Caco-2 (cell line): ENCODE results near the gene NTNG2. TPM values are rescaled to one million over a fixed set of nuclear protein-coding genes. Genes with fewer than 3 reads are reported as not detected.
A peak's percentile ranks its signal among the peaks of the same experiment; 100 is the strongest.

Experiments used
- BruUV-seq: library from RNA; stranded (reverse); fragments of 400-500 nt; replicated peaks from 2 replicates; lab custom pipeline; 2021; lab: Mats Ljungman, UMichigan
- CTCF ChIA-PET: fragments of 300-600 bp; sonication (Branson Sonifier 250); formaldehyde crosslinking; loops from one replicate; lab custom pipeline; 2022; ENCODE audit warnings: antibody characterized with exemption; lab: Charles Lee
- POLR2A ChIA-PET: fragments of 300-600 bp; sonication (Branson Sonifier 250); formaldehyde crosslinking; loops from one replicate; lab custom pipeline; 2022; ENCODE audit warnings: antibody characterized with exemption; lab: Charles Lee
- DNase-seq, 2 experiments: peaks; one replicate each; pipeline versions ENCODE4 v3.0.0 to v3.0.0-alpha.2; 2020 to 2022
- H3K27me3 ChIP-seq: replicated peaks from 2 replicates; pipeline ENCODE4 v1.6.0; 2011; ENCODE audit warnings: low read length; ENCODE audit not compliant: control insufficient read depth, insufficient read depth
- H3K36me3 ChIP-seq: 2 replicates; pipeline ENCODE4 v1.5.1; 2011; ENCODE audit warnings: low read length; ENCODE audit not compliant: control insufficient read depth, insufficient read depth
- H3K4me1 ChIP-seq: fragments of 250-450 bp; sonication (Bioruptor Pico); 2 replicates; pipeline ENCODE4 v1.5.1; 2020; ENCODE audit warnings: mild to moderate bottlenecking
- H3K4me3 ChIP-seq: 2 replicates; pipeline ENCODE4 v1.5.1; 2011; ENCODE audit warnings: low read depth, mild to moderate bottlenecking, control low read depth, low read length
- H3K9me3 ChIP-seq: fragments of 250-450 bp; sonication (Bioruptor Pico); 2 replicates; pipeline ENCODE4 v1.5.1; 2020; ENCODE audit warnings: mild to moderate bottlenecking, moderate library complexity
- H3K27ac Mint-ChIP-seq: one replicate; pipeline ENCODE4 v1.8.0; 2022; ENCODE audit warnings: mixed read lengths; ENCODE audit not compliant: unreplicated experiment
- H3K27me3 Mint-ChIP-seq: one replicate; pipeline ENCODE4 v1.8.0; 2022; ENCODE audit warnings: mixed read lengths; ENCODE audit not compliant: insufficient read depth, unreplicated experiment
- H3K36me3 Mint-ChIP-seq: one replicate; pipeline ENCODE4 v1.8.0; 2022; ENCODE audit warnings: mild to moderate bottlenecking, mixed read lengths; ENCODE audit not compliant: insufficient read depth, unreplicated experiment
- H3K4me1 Mint-ChIP-seq: one replicate; pipeline ENCODE4 v1.8.0; 2022; ENCODE audit warnings: low read depth, mixed read lengths; ENCODE audit not compliant: unreplicated experiment
- H3K4me3 Mint-ChIP-seq: one replicate; pipeline ENCODE4 v1.8.0; 2022; ENCODE audit warnings: mild to moderate bottlenecking, moderate library complexity, mixed read lengths; ENCODE audit not compliant: unreplicated experiment
- H3K9me3 Mint-ChIP-seq: one replicate; pipeline ENCODE4 v1.8.0; 2022; ENCODE audit warnings: mixed read lengths; ENCODE audit not compliant: unreplicated experiment
- intact Hi-C: fragments of 100-400 bp; cut with micrococcal nuclease; formaldehyde crosslinking; loops from one replicate; pipeline ENCODE4 v1.10.0; 2022; ENCODE audit not compliant: unreplicated experiment
- total RNA-seq: library from RNA; stranded (reverse); gene quantifications from 2 replicates; pipeline ENCODE4 v1.2.3, GENCODE V29; 2022
- TF ChIP-seq, protein P1 (sequence below), 2 experiments: fragments of 200-600 bp in 1 of 2; IDR thresholded peaks; 1 replicate in 1 of 2; 2 replicates in 1 of 2; pipeline versions ENCODE4 v1.5.1 to v1.8.0; 2011 to 2022; ENCODE audit warnings: antibody characterized with exemption in 1 of 2, control low read depth in 1 of 2, inconsistent platforms in 1 of 2, low read depth in 1 of 2, low read length in 1 of 2, mild to moderate bottlenecking in 1 of 2, moderate library complexity in 1 of 2; ENCODE audit not compliant: insufficient read depth in 1 of 2, severe bottlenecking in 1 of 2, unreplicated experiment in 1 of 2

The NTNG2 gene
- total RNA-seq, 1 experiment from 2014 or later, result not detected

DNA sequence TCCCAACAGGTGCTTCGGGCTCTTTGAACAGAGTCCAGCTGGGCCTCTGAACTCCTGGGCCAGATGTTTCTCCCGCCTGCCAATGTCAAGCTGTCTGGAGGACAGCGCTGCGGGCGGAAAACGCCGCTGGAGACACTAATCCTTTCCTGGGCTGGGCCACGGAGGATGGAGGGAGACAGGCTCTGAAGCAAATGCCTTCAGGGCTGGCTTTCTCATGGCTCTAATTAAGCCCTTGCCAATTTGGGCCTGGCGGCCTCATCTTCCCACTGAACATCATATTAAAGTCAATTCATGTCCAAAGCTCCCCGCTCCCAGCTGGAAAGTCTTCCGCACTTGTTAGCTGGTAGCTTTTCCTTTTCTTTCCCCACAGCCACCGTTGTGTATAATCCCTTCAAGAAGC lies 72.7 kb downstream of the NTNG2 start:
- Histone ChIP-seq H3K9me3 (no peaks in the 10 kb centered on the region), H3K4me3 (no peak overlapping the region), H3K4me1 (no peaks in the 10 kb centered on the region), H3K27me3 (no peaks in the 10 kb centered on the region; the same call in 1 of the 2 replicates), H3K36me3 (no peaks in the 10 kb centered on the region)
- BruUV-seq, result no TSS peak
- DNase-seq, result no peak
- Mint-ChIP-seq H3K9me3 (no peaks in the 10 kb centered on the region), H3K36me3 (no peaks in the 10 kb centered on the region), H3K27me3 (peaks cover 17% of the 10 kb centered on the region), H3K4me3 (no peak overlapping the region), H3K4me1 (no peaks in the 10 kb centered on the region), H3K27ac (no peak overlapping the region)
- CTCF ChIA-PET, result interaction anchor here (1.0 kb wide), 1 partner anchor 65 kb away, joined by 4 read pairs; no protein-coding TSS in a partner anchor
- POLR2A ChIA-PET, result no interaction called here
- intact Hi-C loops, result no loop called here
- TF ChIP-seq, protein P1, sequence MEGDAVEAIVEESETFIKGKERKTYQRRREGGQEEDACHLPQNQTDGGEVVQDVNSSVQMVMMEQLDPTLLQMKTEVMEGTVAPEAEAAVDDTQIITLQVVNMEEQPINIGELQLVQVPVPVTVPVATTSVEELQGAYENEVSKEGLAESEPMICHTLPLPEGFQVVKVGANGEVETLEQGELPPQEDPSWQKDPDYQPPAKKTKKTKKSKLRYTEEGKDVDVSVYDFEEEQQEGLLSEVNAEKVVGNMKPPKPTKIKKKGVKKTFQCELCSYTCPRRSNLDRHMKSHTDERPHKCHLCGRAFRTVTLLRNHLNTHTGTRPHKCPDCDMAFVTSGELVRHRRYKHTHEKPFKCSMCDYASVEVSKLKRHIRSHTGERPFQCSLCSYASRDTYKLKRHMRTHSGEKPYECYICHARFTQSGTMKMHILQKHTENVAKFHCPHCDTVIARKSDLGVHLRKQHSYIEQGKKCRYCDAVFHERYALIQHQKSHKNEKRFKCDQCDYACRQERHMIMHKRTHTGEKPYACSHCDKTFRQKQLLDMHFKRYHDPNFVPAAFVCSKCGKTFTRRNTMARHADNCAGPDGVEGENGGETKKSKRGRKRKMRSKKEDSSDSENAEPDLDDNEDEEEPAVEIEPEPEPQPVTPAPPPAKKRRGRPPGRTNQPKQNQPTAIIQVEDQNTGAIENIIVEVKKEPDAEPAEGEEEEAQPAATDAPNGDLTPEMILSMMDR (IDR thresholded peaks at IDR 0.05; ENCODE audit: insufficient read depth in 1 of 2, low read depth in 1 of 2, low read length in 1 of 2, severe bottlenecking in 1 of 2, unreplicated experiment in 1 of 2), result no peak

DNA sequence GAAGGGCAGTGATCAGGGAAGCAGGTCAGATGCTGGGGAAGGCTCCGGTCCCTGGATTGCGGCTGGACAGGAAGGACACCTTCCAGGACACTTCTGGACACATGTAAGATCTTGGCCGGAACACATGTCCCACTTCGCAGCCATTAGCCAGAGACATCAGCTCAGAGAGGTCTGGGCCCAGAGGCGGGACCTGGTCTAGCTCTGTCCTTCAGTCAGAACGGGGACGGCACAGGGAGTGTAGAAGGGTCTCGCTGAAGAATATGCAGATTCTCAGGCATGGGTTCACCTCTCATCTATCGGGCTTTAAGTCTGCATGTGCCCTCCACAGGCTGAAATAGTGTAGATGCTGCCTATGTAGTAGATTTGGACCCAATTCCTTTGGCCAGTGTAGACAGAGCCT lies 73.3 kb downstream of the NTNG2 start:
- no TSS peak for BruUV-seq
- no peaks in the 10 kb centered on the region for H3K4me1 Mint-ChIP-seq
- no peak overlapping the region for H3K4me3 Mint-ChIP-seq
- H3K4me1 ChIP-seq, result no peaks in the 10 kb centered on the region; the same call in 1 of the 2 replicates
- no peaks in the 10 kb centered on the region; the same call in 1 of the 2 replicates for H3K27me3 ChIP-seq
- TF ChIP-seq, protein P1 (IDR thresholded peaks at IDR 0.05; ENCODE audit: insufficient read depth in 1 of 2, low read depth in 1 of 2, low read length in 1 of 2, severe bottlenecking in 1 of 2, unreplicated experiment in 1 of 2), result no peak
- DNase-seq, result no peak
- no peaks in the 10 kb centered on the region for H3K36me3 ChIP-seq
- H3K27ac Mint-ChIP-seq, result no peak overlapping the region
- H3K9me3 Mint-ChIP-seq, result no peaks in the 10 kb centered on the region
- intact Hi-C loops, result no loop called here
- CTCF ChIA-PET, result interaction anchor here (1.0 to 1.6 kb wide), 4 partner anchors 62 to 480 kb away, joined by 3 to 14 read pairs (median 4); no protein-coding TSS in a partner anchor
- H3K9me3 ChIP-seq, result no peaks in the 10 kb centered on the region
- no peak overlapping the region for H3K4me3 ChIP-seq
- no peaks in the 10 kb centered on the region for H3K36me3 Mint-ChIP-seq
- H3K27me3 Mint-ChIP-seq, result peaks cover 13% of the 10 kb centered on the region
- POLR2A ChIA-PET, result no interaction called here

DNA sequence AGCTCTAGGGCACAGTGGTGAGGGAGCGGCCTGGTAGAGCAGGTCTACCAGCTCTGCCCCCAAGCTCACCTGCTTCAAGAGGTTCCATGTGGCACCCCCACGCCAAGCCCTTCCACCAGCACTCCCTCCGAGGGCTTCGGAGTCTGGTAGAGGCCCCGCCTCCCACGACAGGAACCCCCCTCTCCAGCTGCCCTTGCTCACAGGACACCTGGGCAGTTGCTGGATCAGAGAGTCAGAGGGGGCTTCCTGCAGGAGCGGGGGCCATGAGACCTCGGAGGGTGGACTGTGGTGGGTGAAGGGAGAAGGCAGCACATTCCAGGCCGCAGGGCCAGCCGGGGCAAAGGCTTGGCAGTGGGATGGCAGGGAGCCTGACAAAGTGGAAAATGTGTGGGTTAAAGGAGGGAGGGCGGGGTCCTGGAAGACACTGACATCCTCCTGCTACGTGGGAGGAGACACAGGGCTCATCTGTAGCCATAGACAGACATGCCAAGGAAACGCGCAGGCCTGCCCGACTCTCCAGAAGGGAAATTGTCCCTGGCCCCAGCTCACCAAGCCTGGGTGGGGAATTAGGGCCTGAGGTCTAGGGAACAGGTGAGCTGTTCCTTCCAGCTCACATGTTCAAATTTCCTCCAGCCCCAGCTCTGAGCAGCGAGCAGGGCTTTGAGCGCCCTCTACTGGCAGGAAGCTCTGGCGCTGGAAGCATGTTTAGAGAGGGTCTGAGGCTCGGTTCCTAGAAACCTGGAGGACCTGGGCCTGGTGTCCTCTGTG lies 74.2 kb downstream of the NTNG2 start:
- no peak overlapping the region for H3K27ac Mint-ChIP-seq
- H3K4me1 Mint-ChIP-seq, result no peaks in the 10 kb centered on the region
- no peaks in the 10 kb centered on the region for H3K9me3 Mint-ChIP-seq
- BruUV-seq, result no TSS peak
- CTCF ChIA-PET, result interaction anchor here (0.5 to 2.0 kb wide), 25 partner anchors 9 to 863 kb away, joined by 3 to 45 read pairs (median 4); partner anchors contain the start of gene MED27
- no peak overlapping the region for H3K4me3 Mint-ChIP-seq
- Histone ChIP-seq H3K4me1 (peaks cover 5% of the 10 kb centered on the region; the same call in 1 of the 2 replicates), H3K27me3 (no peaks in the 10 kb centered on the region; the same call in 1 of the 2 replicates), H3K4me3 (no peak overlapping the region), H3K36me3 (no peaks in the 10 kb centered on the region), H3K9me3 (no peaks in the 10 kb centered on the region)
- H3K36me3 Mint-ChIP-seq, result no peaks in the 10 kb centered on the region
- TF ChIP-seq, protein P1 (IDR thresholded peaks at IDR 0.05; ENCODE audit: insufficient read depth in 1 of 2, low read depth in 1 of 2, low read length in 1 of 2, severe bottlenecking in 1 of 2, unreplicated experiment in 1 of 2), result peak; percentile 81 to 95
- H3K27me3 Mint-ChIP-seq, result peaks cover 11% of the 10 kb centered on the region
- POLR2A ChIA-PET, result interaction anchor here (0.5 kb wide), 1 partner anchor 119 kb away, joined by 3 read pairs; the partner anchor contains the start of gene SETX
- intact Hi-C loops, result loop anchor here (1.0 kb wide), 2 partner anchors 66 to 474 kb away; no protein-coding TSS in a partner anchor
- DNase-seq, result peak; percentile 78 to 85
